Astrocyte (in vitro differentiated cells and primary cell): ENCODE data around the gene S100A3. TPM values are rescaled to one million over a fixed set of nuclear protein-coding genes. Genes with fewer than 3 reads are reported as not detected.
"Not testable (repeated sequence)": the region's sequence is repeated elsewhere in the genome, so short reads cannot be mapped to it uniquely, and the experiment has no call there.

Experiments used
- DNase-seq: peaks from one replicate; pipeline ENCODE4 v3.0.0-alpha.2; 2010; ENCODE audit warnings: low read depth
- FAIRE-seq: peaks from 2 replicates; lab custom pipeline; 2011; peaks lifted over from hg19 to GRCh38; lab: Jason Lieb, UNC
- H2AFZ ChIP-seq: 2 replicates; pipeline ENCODE4 v1.6.0; 2012; ENCODE audit warnings: low read depth, low read length, inconsistent platforms
- H3K27ac ChIP-seq: 2 replicates; pipeline ENCODE4 v1.5.1; 2011; ENCODE audit warnings: low read depth, low read length, inconsistent platforms
- H3K27me3 ChIP-seq: 2 replicates; pipeline ENCODE4 v1.6.0; 2011; ENCODE audit warnings: low read length, inconsistent platforms; ENCODE audit not compliant: insufficient read depth
- H3K36me3 ChIP-seq: 2 replicates; pipeline ENCODE4 v1.5.1; 2011; ENCODE audit warnings: low read length, inconsistent platforms; ENCODE audit not compliant: insufficient read depth
- H3K4me1 ChIP-seq: 2 replicates; pipeline ENCODE4 v1.5.1; 2011; ENCODE audit warnings: low read length, inconsistent platforms; ENCODE audit not compliant: insufficient read depth
- H3K4me2 ChIP-seq: 2 replicates; pipeline ENCODE4 v1.6.0; 2012; ENCODE audit warnings: low read length, inconsistent platforms
- H3K4me3 ChIP-seq: 2 replicates; pipeline ENCODE4 v1.5.1; 2011; ENCODE audit warnings: low read depth, mild to moderate bottlenecking, low read length, inconsistent platforms; ENCODE audit not compliant: insufficient read depth
- H3K79me2 ChIP-seq: 2 replicates; pipeline ENCODE4 v1.6.0; 2012; ENCODE audit warnings: mild to moderate bottlenecking, low read length, inconsistent platforms; ENCODE audit not compliant: insufficient read depth
- H3K9ac ChIP-seq: 2 replicates; pipeline ENCODE4 v1.6.0; 2012; ENCODE audit warnings: mild to moderate bottlenecking, low read length, inconsistent platforms
- H3K9me3 ChIP-seq: 2 replicates; pipeline ENCODE4 v1.5.1; 2012; ENCODE audit warnings: low read depth, mild to moderate bottlenecking, low read length, inconsistent platforms; ENCODE audit not compliant: insufficient read depth
- H4K20me1 ChIP-seq: 2 replicates; pipeline ENCODE4 v1.6.0; 2012; ENCODE audit warnings: low read length, inconsistent platforms; ENCODE audit not compliant: insufficient read depth
- H3K27ac Mint-ChIP-seq: one replicate; pipeline ENCODE4 v1.8.0; 2021; ENCODE audit warnings: mild to moderate bottlenecking, mixed read lengths; ENCODE audit not compliant: unreplicated experiment
- H3K27me3 Mint-ChIP-seq: one replicate; pipeline ENCODE4 v1.8.0; 2021; ENCODE audit warnings: low read depth, mixed read lengths; ENCODE audit not compliant: unreplicated experiment
- H3K36me3 Mint-ChIP-seq: one replicate; pipeline ENCODE4 v1.8.0; 2021; ENCODE audit warnings: low read depth, mixed read lengths; ENCODE audit not compliant: unreplicated experiment
- H3K4me1 Mint-ChIP-seq: one replicate; pipeline ENCODE4 v1.8.0; 2021; ENCODE audit warnings: low read depth, mixed read lengths; ENCODE audit not compliant: unreplicated experiment
- H3K4me3 Mint-ChIP-seq: one replicate; pipeline ENCODE4 v1.8.0; 2021; ENCODE audit warnings: mild to moderate bottlenecking, moderate library complexity, mixed read lengths; ENCODE audit not compliant: unreplicated experiment
- H3K9me3 Mint-ChIP-seq: one replicate; pipeline ENCODE4 v1.8.0; 2021; ENCODE audit warnings: mild to moderate bottlenecking, mixed read lengths; ENCODE audit not compliant: unreplicated experiment
- CTCF ChIP-seq: IDR thresholded peaks from 2 replicates; pipeline ENCODE4 v1.5.1; 2011; ENCODE audit warnings: low read depth, mild to moderate bottlenecking, inconsistent platforms, low read length, moderate library complexity; ENCODE audit not compliant: insufficient read depth
- EZH2 ChIP-seq: IDR thresholded peaks from 2 replicates; pipeline ENCODE4 v1.6.1; 2012; ENCODE audit warnings: mild to moderate bottlenecking, low read length, inconsistent platforms; ENCODE audit not compliant: insufficient read depth
- total RNA-seq: library from RNA; stranded (reverse); gene quantifications from 2 replicates; pipeline ENCODE4 v1.2.1, GENCODE V29; 2021

Gene S100A3
- total RNA-seq, 1 donor from 2014 or later, result 14.6 TPM

- no peak overlapping the region for H3K27ac ChIP-seq
- no peak overlapping the region for H3K4me3 Mint-ChIP-seq
Observed at GRCh38 chr1:153597206-153597605, 48.1 kb upstream of the S100A3 start.

GRCh38 chr1:153592748-153593147 lies 43.7 kb upstream of the S100A3 start:
- no peak for FAIRE-seq
- no peak overlapping the region for H3K27ac Mint-ChIP-seq
- H3K4me3 Mint-ChIP-seq, result no peak overlapping the region
- H3K9ac ChIP-seq, result peak overlapping the region; percentile 33
- H4K20me1 ChIP-seq, result no peaks in the 10 kb centered on the region
- no peaks in the 10 kb centered on the region for H3K36me3 Mint-ChIP-seq
- no peaks in the 10 kb centered on the region for H3K9me3 ChIP-seq
- peak overlapping the region; percentile 9 for H3K4me2 ChIP-seq
- H3K4me1 ChIP-seq, result peaks cover 6% of the 10 kb centered on the region
- peaks cover 3% of the 10 kb centered on the region for H3K4me1 Mint-ChIP-seq
- H3K9me3 Mint-ChIP-seq, result peaks cover 2% of the 10 kb centered on the region
- no peaks in the 10 kb centered on the region for H3K27me3 Mint-ChIP-seq
- no peaks in the 10 kb centered on the region for H3K79me2 ChIP-seq
- TF ChIP-seq CTCF (no peak), EZH2 (no peak)
- no peaks in the 10 kb centered on the region for H3K36me3 ChIP-seq
- no peak overlapping the region for H3K4me3 ChIP-seq
- no peak for DNase-seq
- H3K27ac ChIP-seq, result no peak overlapping the region
- H2AFZ ChIP-seq, result no peak overlapping the region
- no peaks in the 10 kb centered on the region for H3K27me3 ChIP-seq

More at GRCh38 chr1:153597206-153597605, 48.1 kb upstream of the S100A3 start:
- Histone ChIP-seq H3K36me3 (no peaks in the 10 kb centered on the region), H3K4me2 (no peak overlapping the region), H3K27me3 (no peaks in the 10 kb centered on the region), H3K9me3 (no peaks in the 10 kb centered on the region), H3K4me1 (peaks cover 20% of the 10 kb centered on the region), H2AFZ (no peak overlapping the region), H3K9ac (no peak overlapping the region), H3K79me2 (no peaks in the 10 kb centered on the region), H4K20me1 (no peaks in the 10 kb centered on the region), H3K4me3 (no peak overlapping the region)
- peak; percentile 59 for DNase-seq
- FAIRE-seq, result no peak
- peaks cover 8% of the 10 kb centered on the region for H3K4me1 Mint-ChIP-seq
- no peaks in the 10 kb centered on the region for H3K36me3 Mint-ChIP-seq
- peaks cover 2% of the 10 kb centered on the region for H3K9me3 Mint-ChIP-seq
- peak overlapping the region; percentile 67 for H3K27ac Mint-ChIP-seq
- H3K27me3 Mint-ChIP-seq, result no peaks in the 10 kb centered on the region
- TF ChIP-seq EZH2, result no peak
- TF ChIP-seq CTCF, result no peak

- DNase-seq (no peak), FAIRE-seq (no peak)
- H3K36me3 Mint-ChIP-seq, result no peaks in the 10 kb centered on the region
- no peak overlapping the region for H3K4me2 ChIP-seq
- H3K9me3 ChIP-seq, result no peaks in the 10 kb centered on the region
- no peak overlapping the region for H3K27ac Mint-ChIP-seq
- H3K79me2 ChIP-seq, result no peaks in the 10 kb centered on the region
- H3K27me3 Mint-ChIP-seq, result no peaks in the 10 kb centered on the region
- no peak overlapping the region for H3K4me3 Mint-ChIP-seq
- H3K9me3 Mint-ChIP-seq, result no peaks in the 10 kb centered on the region
- TF ChIP-seq CTCF, result no peak
- TF ChIP-seq EZH2, result no peak
- no peak overlapping the region for H3K27ac ChIP-seq
- no peak overlapping the region for H3K4me3 ChIP-seq
- no peaks in the 10 kb centered on the region for H3K27me3 ChIP-seq
- H3K4me1 ChIP-seq, result peaks cover 7% of the 10 kb centered on the region
- no peaks in the 10 kb centered on the region for H4K20me1 ChIP-seq
- H2AFZ ChIP-seq, result no peak overlapping the region
- H3K4me1 Mint-ChIP-seq, result no peaks in the 10 kb centered on the region
- no peak overlapping the region for H3K9ac ChIP-seq
- no peaks in the 10 kb centered on the region for H3K36me3 ChIP-seq
Observed at GRCh38 chr1:153588482-153588881, 39.4 kb upstream of the S100A3 start.

GRCh38 chr1:153588033-153588432 lies 39.0 kb upstream of the S100A3 start:
- H3K27me3 ChIP-seq, H3K27ac ChIP-seq, H3K36me3 Mint-ChIP-seq, FAIRE-seq, H3K9me3 ChIP-seq, DNase-seq, H3K4me3 Mint-ChIP-seq, H2AFZ ChIP-seq, H3K27ac Mint-ChIP-seq, H3K9ac ChIP-seq, H3K9me3 Mint-ChIP-seq, H3K79me2 ChIP-seq, H3K4me1 Mint-ChIP-seq, H3K27me3 Mint-ChIP-seq, H3K4me1 ChIP-seq, H3K4me2 ChIP-seq, H4K20me1 ChIP-seq, H3K4me3 ChIP-seq, H3K36me3 ChIP-seq: not testable (repeated sequence)
